Medulla oblongata (tissue), 1 donor: ENCODE measurements around the gene HNRNPLL.
"Not testable (repeated sequence)": the region's sequence is repeated elsewhere in the genome, so short reads cannot be mapped to it uniquely, and the experiment has no call there.

ENCODE experiments used
- DNase-seq: peaks from one replicate; pipeline ENCODE4 v3.0.0-alpha.2; 2015; ENCODE audit errors: extremely low spot score

Gene HNRNPLL

GRCh38 chr2:38553554-38553953 lies 49.2 kb downstream of the HNRNPLL start:
- no peak for DNase-seq

- DNase-seq = no peak
Observed at GRCh38 chr2:38552259-38552658, 50.5 kb downstream of the HNRNPLL start.

GRCh38 chr2:38551746-38552145 lies 51.0 kb downstream of the HNRNPLL start:
- no peak for DNase-seq

GRCh38 chr2:38551171-38551570 lies 51.6 kb downstream of the HNRNPLL start:
- no peak for DNase-seq

- DNase-seq = no peak
Observed at GRCh38 chr2:38549851-38550250, 52.9 kb downstream of the HNRNPLL start.

GRCh38 chr2:38549071-38549704 lies 53.5 kb downstream of the HNRNPLL start:
- no peak for DNase-seq

GRCh38 chr2:38547791-38548190 lies 54.9 kb downstream of the HNRNPLL start:
- no peak for DNase-seq

GRCh38 chr2:38546585-38546984 lies 56.1 kb downstream of the HNRNPLL start:
- no peak for DNase-seq

GRCh38 chr2:38546064-38546463 lies 56.7 kb downstream of the HNRNPLL start:
- no peak for DNase-seq

- not testable (repeated sequence) for DNase-seq
Observed at GRCh38 chr2:38542248-38542631, 60.5 kb downstream of the HNRNPLL start.

GRCh38 chr2:38540580-38541286 lies 62.0 kb downstream of the HNRNPLL start:
- peak; percentile 45 for DNase-seq

GRCh38 chr2:38539086-38539485 lies 63.6 kb downstream of the HNRNPLL start:
- no peak for DNase-seq

- DNase-seq = no peak
Observed at GRCh38 chr2:38537937-38538525, 64.7 kb downstream of the HNRNPLL start.

- not testable (repeated sequence) for DNase-seq
Observed at GRCh38 chr2:38537296-38537695, 65.4 kb downstream of the HNRNPLL start.

GRCh38 chr2:38535744-38536506 lies 66.8 kb downstream of the HNRNPLL start:
- peak; percentile 54 for DNase-seq

- no peak for DNase-seq
Observed at GRCh38 chr2:38535404-38535743, 67.4 kb downstream of the HNRNPLL start.

- no peak for DNase-seq
Observed at GRCh38 chr2:38534746-38535403, 67.9 kb downstream of the HNRNPLL start.

- DNase-seq = no peak
Observed at GRCh38 chr2:38533757-38534545, 68.8 kb downstream of the HNRNPLL start.

- peak; percentile 56 for DNase-seq
Observed at GRCh38 chr2:38533180-38533579, 69.5 kb downstream of the HNRNPLL start.

- DNase-seq = no peak
Observed at GRCh38 chr2:38532366-38532765, 70.4 kb downstream of the HNRNPLL start.

GRCh38 chr2:38529208-38529607 lies 73.5 kb downstream of the HNRNPLL start:
- no peak for DNase-seq
